ENCODE measurements around the gene DMBX1. TPM values are rescaled to one million over a fixed set of nuclear protein-coding genes. Genes with fewer than 3 reads are reported as not detected.

DMBX1 gene
- total RNA-seq, 3 donors from 2014 or later: not detected

- intact Hi-C loops (cut with DNase I; ENCODE audit: low total_unique reads): loop anchor here (10.0 kb wide), 1 partner anchor 470 kb away; no protein-coding TSS in a partner anchor
- peaks cover 0 to 9% of the 10 kb centered on the region in 2 donors for H3K27me3 ChIP-seq
- H3K4me1 ChIP-seq: peaks cover 0 to 8% of the 10 kb centered on the region in 2 donors
- no peaks in the 10 kb centered on the region for H3K9me3 ChIP-seq
- no peaks in the 10 kb centered on the region for H3K36me3 ChIP-seq
- no peak overlapping the region for H3K27ac ChIP-seq
- no peak overlapping the region for H3K4me3 ChIP-seq
- no peak for TF ChIP-seq POLR2AphosphoS5 (IDR thresholded peaks at IDR 0.05)
- no peak for TF ChIP-seq POLR2A (IDR thresholded peaks at IDR 0.05)
- TF ChIP-seq, protein P1, sequence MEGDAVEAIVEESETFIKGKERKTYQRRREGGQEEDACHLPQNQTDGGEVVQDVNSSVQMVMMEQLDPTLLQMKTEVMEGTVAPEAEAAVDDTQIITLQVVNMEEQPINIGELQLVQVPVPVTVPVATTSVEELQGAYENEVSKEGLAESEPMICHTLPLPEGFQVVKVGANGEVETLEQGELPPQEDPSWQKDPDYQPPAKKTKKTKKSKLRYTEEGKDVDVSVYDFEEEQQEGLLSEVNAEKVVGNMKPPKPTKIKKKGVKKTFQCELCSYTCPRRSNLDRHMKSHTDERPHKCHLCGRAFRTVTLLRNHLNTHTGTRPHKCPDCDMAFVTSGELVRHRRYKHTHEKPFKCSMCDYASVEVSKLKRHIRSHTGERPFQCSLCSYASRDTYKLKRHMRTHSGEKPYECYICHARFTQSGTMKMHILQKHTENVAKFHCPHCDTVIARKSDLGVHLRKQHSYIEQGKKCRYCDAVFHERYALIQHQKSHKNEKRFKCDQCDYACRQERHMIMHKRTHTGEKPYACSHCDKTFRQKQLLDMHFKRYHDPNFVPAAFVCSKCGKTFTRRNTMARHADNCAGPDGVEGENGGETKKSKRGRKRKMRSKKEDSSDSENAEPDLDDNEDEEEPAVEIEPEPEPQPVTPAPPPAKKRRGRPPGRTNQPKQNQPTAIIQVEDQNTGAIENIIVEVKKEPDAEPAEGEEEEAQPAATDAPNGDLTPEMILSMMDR (IDR thresholded peaks at IDR 0.05): no peak
- no peak for DNase-seq (ENCODE audit: low spot score in 2 of 2)
Observed at GRCh38 chr1:46524843-46525242, 35.2 kb downstream of the DMBX1 start.

DNA sequence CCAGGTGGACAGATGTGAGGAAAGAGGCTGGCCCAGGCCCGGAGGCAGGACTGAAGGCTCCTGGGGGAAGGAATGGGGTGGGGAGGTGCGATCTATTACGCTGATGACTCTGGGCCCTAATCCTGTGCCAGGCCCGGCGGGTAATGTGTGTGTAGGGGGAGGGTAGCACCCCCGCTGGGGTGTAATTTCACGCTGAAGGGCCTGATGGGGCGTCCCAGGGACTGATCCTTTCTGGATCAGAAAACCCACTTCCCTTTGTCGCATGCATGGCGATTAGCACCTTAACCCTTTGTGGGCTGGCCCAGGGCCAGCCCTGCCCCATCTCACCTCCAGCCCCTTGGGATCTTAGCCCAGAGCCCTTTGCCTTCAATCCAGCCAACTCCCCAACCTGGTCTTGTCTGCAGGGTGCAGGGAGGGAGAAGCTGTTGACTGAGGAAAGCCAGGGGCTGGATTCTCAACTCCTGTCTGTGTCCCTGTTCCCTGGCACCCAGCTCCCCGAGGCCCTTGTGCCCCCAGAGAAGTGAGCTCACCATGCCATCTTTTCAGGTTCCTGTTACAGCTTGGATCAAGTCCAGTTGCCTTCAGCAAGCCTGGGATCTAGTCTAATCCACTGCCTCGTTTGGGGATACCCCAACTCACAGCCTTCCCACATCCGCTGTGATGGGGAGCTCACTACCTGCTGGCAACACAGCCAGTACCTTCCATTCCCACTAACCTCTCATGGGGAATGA lies 35.8 kb downstream of the DMBX1 start:
- Histone ChIP-seq H3K4me3 (no peak overlapping the region), H3K9me3 (no peaks in the 10 kb centered on the region), H3K27me3 (peaks cover 0 to 14% of the 10 kb centered on the region in 2 donors), H3K4me1 (peaks cover 0 to 8% of the 10 kb centered on the region in 2 donors), H3K27ac (no peak overlapping the region), H3K36me3 (no peaks in the 10 kb centered on the region)
- no peak for TF ChIP-seq POLR2A (IDR thresholded peaks at IDR 0.05)
- no peak for TF ChIP-seq POLR2AphosphoS5 (IDR thresholded peaks at IDR 0.05)
- TF ChIP-seq, protein P1 (IDR thresholded peaks at IDR 0.05): no peak
- no peak for DNase-seq (ENCODE audit: low spot score in 2 of 2)
- intact Hi-C loops (cut with DNase I; ENCODE audit: low total_unique reads): loop anchor here (10.0 kb wide), 1 partner anchor 471 kb away; no protein-coding TSS in a partner anchor

DNA sequence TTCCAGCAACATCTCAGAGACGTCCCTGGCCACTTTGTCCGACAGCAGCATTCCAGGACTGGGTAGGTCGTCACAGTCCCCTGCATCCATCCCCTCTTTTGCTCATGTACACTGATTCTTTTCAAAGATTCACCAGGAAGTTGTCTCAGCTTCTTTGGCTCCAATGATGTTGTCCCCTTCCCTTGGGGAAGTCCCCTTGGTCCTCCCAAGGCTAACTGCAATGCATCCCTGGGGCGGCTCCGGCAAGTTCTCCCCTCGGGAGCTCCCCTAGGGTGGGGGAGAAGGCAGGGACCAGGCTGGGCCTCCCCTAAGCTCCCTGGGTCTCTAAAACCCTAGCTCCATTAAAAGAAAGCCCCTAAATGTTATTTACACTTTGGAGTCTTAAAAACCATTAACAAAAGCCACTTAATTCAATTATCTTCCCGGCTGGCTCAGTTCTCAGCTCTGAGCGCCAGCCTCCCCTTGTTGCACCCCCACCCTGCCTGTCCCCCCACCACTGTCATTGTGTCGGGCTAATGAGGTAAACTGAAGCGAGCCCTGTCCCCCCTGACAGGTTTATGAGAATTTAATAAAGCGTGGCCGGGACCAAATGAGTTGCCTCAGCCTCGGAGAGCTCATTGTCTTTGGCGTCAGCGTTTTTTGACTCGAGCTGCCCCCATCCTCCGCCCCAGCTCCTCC lies 36.5 kb downstream of the DMBX1 start:
- intact Hi-C loops (cut with DNase I; ENCODE audit: low total_unique reads): loop anchor here (10.0 kb wide), 1 partner anchor 471 kb away; no protein-coding TSS in a partner anchor
- no peaks in the 10 kb centered on the region for H3K36me3 ChIP-seq
- peaks cover 0 to 15% of the 10 kb centered on the region in 2 donors for H3K27me3 ChIP-seq
- no peaks in the 10 kb centered on the region for H3K9me3 ChIP-seq
- H3K27ac ChIP-seq: no peak overlapping the region
- H3K4me3 ChIP-seq: no peak overlapping the region
- H3K4me1 ChIP-seq: peaks cover 0 to 8% of the 10 kb centered on the region in 2 donors
- no peak for DNase-seq (ENCODE audit: low spot score in 2 of 2)
- TF ChIP-seq POLR2AphosphoS5 (IDR thresholded peaks at IDR 0.05) (no peak), POLR2A (IDR thresholded peaks at IDR 0.05) (no peak)
- TF ChIP-seq, protein P1 (IDR thresholded peaks at IDR 0.05): no peak

- TF ChIP-seq, protein P1 (IDR thresholded peaks at IDR 0.05): no peak
- no peak for TF ChIP-seq POLR2A (IDR thresholded peaks at IDR 0.05)
- TF ChIP-seq POLR2AphosphoS5 (IDR thresholded peaks at IDR 0.05): no peak
- Histone ChIP-seq H3K27me3 (peaks cover 0 to 15% of the 10 kb centered on the region in 2 donors), H3K36me3 (no peaks in the 10 kb centered on the region), H3K4me1 (peaks cover 0 to 8% of the 10 kb centered on the region in 2 donors), H3K9me3 (no peaks in the 10 kb centered on the region), H3K27ac (no peak overlapping the region), H3K4me3 (no peak overlapping the region)
- intact Hi-C loops (cut with DNase I; ENCODE audit: low total_unique reads): loop anchor here (10.0 kb wide), 1 partner anchor 472 kb away; no protein-coding TSS in a partner anchor
- no peak for DNase-seq (ENCODE audit: low spot score in 2 of 2)
Observed at GRCh38 chr1:46526691-46527291, 37.2 kb downstream of the DMBX1 start.
